ENCODE results near the gene BCL11A.

The BCL11A gene

GRCh38 chr2:60502144-60502543 lies 51.3 kb downstream of the BCL11A start:
- DNase-seq: no peak

DNA sequence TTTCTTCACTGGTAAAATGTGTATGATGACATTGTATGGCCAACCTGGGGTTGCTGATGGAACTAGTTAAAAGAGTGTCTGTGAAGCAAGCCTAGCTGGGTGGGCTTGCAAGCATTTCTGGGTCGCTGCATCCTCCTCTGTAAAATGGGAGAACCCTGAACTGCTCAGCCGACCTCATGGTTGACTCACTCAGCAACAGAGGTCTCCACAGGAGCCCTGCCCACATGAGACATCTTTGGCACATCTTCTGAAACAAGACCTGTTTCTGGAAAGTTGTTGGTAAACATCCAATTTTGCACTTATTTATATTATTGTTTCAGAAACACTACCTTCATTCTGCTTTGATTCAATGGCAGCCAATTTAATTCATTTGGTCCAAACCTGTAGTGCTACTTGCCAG lies 52.6 kb downstream of the BCL11A start:
- no peak for DNase-seq

DNA sequence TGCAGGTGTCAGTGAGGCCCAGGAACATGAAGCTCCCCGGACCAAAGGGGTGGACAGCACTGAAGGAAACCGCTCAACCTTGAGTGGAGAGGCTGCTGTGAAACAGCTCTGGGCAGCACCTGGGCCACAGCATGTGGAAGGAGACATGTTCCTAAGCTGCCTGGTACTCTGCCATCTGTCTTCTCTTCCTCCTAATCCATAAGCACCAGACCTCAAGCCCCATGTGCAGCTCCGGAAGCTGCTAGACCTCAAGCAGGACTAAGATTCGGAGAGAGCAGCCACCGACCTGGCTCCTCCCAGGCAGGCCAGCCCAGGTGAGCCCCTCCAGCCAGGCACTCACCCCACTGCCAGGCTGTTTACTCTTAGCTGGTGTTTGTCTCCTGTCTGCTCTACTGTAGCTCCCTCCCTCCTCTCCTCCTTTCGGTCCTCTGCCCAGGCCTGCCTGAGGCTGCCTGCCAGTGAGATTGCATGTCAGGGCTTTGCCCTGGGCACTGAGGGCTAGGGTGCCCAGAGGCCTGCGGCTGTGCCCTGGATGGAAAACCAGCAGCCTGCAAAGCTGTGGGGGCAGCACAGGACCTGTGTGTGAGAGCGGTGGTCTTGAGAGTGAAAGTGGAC lies 53.7 kb downstream of the BCL11A start:
- no peak for DNase-seq

DNA sequence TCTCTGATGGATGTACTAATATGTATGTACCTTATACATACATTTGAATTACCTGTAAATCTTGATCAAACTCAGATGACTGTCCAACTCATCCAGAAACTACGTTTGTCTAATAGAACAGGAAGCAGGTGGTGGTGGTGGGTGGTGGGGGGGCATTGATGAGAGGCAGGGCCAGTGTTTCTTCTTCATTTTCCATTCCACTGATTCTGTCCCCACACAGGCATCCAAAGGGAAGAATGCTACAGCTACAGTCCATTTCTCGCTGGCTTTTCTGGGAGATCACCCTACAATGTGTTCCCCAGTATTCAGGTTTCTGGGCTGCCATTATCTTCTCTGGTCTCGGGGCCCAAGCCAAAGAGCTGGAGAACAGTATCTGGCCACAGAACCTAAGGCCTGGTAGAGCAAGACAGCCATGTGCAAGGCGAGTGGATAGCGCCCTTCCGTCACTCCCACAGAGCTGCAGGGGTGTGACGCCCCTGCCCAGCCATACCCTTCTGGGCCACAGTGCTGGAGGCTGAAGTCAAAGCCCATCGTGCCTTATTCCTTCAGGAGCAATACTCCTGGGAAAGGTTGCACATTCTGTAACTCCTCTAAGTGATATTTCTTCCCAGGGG lies 54.5 kb downstream of the BCL11A start:
- DNase-seq: no peak

DNA sequence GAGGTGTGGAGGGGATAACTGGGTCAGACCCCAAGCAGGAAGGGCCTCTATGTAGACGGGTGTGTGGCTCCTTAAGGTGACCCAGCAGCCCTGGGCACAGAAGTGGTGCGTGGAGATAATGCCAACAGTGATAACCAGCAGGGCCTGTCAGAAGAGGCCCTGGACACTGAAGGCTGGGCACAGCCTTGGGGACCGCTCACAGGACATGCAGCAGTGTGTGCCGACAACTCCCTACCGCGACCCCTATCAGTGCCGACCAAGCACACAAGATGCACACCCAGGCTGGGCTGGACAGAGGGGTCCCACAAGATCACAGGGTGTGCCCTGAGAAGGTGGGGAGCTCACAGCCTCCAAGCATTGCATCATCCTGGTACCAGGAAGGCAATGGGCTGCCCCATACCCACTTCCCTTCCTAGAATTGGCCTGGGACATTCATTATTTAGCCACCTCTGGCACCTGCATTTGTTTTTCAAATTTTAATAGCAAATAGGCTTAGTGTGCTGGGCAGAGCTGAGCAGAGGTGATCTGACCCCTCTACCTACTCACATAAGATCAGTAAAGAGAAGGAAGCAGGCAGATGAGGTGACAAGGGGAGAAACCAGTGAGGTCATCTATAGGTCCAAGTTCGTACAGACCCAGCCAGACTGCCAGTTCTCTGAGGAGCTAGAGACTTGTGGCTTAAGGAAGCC lies 55.2 kb downstream of the BCL11A start:
- no peak for DNase-seq

DNA sequence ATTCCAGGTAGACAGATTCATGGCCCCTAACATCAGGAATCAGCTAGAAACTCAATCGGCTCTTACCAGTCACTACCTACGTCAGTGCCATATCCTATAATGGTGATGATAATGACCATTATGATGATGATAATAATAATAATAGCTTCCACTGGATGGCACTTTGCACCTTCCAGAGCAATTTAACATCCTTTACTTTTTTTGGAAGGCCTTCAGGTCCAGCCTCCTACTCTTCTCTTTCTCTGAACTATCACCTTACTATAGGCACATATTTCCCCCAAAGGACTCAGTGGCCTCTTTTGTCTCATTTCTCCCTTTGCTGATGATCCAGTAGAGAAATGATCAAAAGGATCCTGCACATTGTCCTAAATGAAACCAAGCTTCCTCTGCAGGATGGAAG lies 56.0 kb downstream of the BCL11A start:
- no peak for DNase-seq

DNA sequence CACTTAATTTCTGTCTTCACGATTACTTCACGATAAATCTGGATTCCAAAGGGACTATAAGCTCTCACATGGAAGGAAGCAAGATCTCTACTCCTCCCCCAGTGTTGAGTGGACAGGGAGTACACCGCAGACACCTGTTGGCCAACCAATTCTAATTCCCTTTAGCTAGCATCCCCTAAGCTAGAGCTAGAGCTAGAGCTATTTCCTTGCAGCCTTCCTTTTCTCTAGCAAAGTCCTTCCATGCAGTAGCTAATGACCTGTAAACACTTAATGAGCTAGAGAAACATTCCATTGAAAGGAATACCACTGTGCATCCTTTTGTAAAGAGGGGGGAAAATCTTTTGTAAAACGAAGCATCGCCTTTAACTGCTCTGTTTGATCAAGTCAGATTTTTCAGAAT lies 56.5 kb downstream of the BCL11A start:
- DNase-seq: no peak

GRCh38 chr2:60496475-60496874 lies 57.0 kb downstream of the BCL11A start:
- no peak for DNase-seq

- DNase-seq: no peak
These were observed 58.3 kb downstream of the BCL11A start for GRCh38 chr2:60495041-60495625.

- no peak for DNase-seq
These were observed 59.6 kb downstream of the BCL11A start for GRCh38 chr2:60493804-60494387.

GRCh38 chr2:60492548-60492947 lies 60.9 kb downstream of the BCL11A start:
- no peak for DNase-seq

GRCh38 chr2:60490848-60491247 lies 62.6 kb downstream of the BCL11A start:
- DNase-seq: no peak

DNA sequence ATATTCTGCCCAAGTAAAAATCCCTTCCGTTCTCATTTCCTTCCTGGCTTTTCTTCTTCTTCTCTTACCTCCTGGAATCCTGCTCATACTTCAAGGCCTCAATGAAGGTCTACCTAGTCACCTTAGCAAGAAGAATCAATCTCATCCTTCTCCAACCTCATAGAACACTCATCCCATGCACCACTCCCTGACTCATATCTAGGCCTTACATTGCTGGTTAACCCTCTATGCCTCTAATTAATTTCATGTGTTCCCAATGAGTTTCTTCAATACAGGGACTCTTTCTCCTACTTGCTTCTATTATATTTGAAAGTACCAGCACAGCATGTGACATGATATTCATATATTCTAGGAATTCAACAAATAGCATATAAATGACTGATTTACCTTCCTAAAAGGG lies 63.0 kb downstream of the BCL11A start:
- no peak for DNase-seq

DNA sequence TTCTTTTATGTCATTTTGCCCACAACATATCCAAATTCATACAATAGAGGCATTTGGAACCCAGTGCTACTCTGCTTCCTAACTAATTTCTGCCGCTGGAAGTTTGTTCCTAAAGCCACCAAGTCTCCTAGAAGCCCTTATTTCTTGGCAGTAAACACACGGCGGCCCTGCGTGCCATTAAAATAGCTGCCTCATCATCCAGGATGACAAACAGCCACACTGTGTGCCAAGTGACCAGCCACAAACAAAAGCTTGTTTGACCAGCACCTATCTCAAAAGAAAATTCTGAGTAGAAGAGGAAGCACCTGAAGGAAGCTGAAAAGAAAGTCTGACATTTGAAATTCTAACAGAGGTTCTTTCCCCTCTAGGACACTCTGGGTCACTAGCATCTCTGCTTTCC lies 64.2 kb downstream of the BCL11A start:
- no peak for DNase-seq

DNA sequence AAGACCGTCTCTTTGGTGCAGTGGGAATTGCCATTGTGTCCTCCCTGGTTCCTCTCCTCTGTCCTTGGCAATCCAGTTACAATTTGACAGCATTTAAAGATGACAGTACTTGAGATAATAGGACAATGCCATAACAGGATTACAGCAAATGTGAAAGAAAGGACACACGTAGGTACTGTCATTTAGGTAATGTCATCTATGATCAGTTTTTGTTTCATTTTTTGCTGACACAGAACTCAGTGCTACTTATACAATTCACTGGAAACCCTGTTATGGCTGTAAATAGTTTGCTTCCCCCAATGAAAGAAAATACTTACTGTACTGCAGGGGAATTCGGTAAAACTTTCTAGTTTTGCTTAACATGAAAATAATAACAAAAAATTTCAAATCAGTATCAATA lies 65.2 kb downstream of the BCL11A start:
- no peak for DNase-seq

DNA sequence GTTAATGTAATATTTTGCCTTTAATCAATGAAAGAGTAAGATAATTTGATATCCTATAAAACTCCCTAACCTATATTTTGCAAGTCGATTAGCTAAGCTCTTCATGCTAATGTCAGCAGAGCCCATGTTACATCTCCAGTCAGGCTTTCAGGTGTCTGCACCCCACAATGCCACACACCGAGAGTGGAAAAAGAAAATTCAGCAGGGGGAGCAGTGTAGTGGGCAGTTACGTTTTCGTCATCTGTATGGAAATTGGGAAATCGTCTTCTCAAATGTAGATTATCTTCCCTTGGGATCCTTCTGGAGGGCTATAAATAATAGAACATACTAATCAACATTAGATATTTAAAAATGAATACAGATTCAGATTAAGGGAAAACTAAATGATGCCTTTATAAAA lies 66.3 kb downstream of the BCL11A start:
- DNase-seq: no peak

DNA sequence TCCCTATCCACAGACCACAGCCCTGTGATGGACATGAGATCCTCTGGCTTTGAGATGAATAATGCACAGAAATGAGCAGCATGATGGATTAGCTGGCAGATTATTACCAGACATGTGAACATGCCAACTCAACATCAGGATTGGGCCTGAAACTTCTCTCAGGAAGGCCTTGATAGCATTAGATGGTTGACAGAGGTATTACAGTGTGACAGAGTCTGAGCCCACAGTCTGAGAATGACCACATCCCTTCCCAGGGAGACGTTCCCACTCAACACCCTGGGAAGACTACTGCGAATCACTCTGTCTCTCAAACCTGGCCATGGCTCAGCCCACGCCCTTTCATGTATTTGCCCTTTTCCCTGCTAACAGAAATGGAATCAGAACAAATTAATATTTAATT lies 66.9 kb downstream of the BCL11A start:
- DNase-seq: no peak

- DNase-seq: no peak
These were observed 67.4 kb downstream of the BCL11A start for GRCh38 chr2:60486067-60486466.

- no peak for DNase-seq
These were observed 67.9 kb downstream of the BCL11A start for GRCh38 chr2:60485550-60485949.

GRCh38 chr2:60485055-60485454 lies 68.4 kb downstream of the BCL11A start:
- no peak for DNase-seq

- DNase-seq: no peak
These were observed 69.3 kb downstream of the BCL11A start for GRCh38 chr2:60484133-60484645.

- no peak for DNase-seq
These were observed 70.1 kb downstream of the BCL11A start for GRCh38 chr2:60483401-60483800.

DNA sequence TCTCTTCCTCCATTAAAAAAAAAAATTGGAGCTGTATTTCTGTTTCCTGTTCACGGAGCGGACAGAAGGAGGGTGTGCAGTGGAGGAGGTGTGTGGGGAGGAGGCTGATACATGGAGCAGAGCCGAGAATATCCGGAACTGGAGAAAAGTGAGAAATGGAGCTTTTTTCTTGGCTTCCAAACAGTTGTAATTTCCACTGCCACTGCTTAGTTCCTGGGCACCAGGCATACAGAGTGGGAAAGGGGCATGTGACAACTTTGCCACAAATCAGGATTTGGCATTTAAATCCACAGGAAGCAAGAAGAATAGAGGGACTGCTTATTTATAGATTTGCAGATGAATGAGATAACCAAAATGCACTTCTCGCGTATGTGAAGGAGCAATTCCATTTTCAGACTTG lies 71.2 kb downstream of the BCL11A start:
- DNase-seq: no peak

DNA sequence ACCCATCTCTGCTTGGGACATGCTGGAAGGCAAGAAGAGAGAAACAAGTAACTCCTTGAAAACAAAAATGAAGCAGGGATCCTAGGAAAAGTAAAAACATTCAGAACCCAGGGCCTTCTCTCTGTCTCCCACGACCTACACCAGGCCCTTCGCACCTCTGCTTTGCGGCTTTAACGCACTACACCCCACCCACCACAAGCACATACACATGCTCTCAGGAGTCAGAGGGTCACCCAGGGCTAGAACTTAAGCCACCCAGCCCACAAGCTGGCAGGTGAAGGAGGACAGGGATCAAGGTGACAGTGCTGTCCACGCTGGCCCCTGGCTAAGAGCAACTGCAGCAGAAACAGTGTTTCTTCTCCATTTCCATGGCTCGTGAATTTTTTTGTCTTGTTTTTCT lies 72.2 kb downstream of the BCL11A start:
- DNase-seq: no peak

All from stimulated activated CD4-positive, alpha-beta T cell treated with anti-CD3 and anti-CD28 coated beads, Interleukin-4, amount 100 ng/mL, for 1 hour (primary cell).